Measurements from ENCODE around the gene TINAGL1.

TINAGL1 gene

GRCh38 chr1:31576201-31576669 lies at the start of gene TINAGL1:
TINAGL1 (plus strand) TSS chr1:31576515; CDS start chr1:31577149, 634 bp downstream.
- H3K4me3 ChIP-seq (ENCODE audit: low read depth, low read length): peak within 1 kb of the TSS; percentile 37
- in situ Hi-C loops (cut with HindIII; ENCODE audit: low pct_ligation_motif_present, low sequenced_read_pairs): no loop called here
- no peak within 1 kb of the TSS for H3K27ac ChIP-seq
- no peak for TF ChIP-seq CTCF (IDR thresholded peaks at IDR 0.05; ENCODE audit: low read depth, low read length, missing control alignments)
- DNase-seq: no peak
- no peaks in the 10 kb centered on the region for H3K36me3 ChIP-seq (replicated peaks)
- H3K27me3 ChIP-seq (replicated peaks): no peaks in the 10 kb centered on the region

- no peak overlapping the region for H3K4me3 ChIP-seq (ENCODE audit: low read depth, low read length)
- in situ Hi-C loops (cut with HindIII; ENCODE audit: low pct_ligation_motif_present, low sequenced_read_pairs): no loop called here
- H3K36me3 ChIP-seq (replicated peaks): no peaks in the 10 kb centered on the region
- no peak for TF ChIP-seq CTCF (IDR thresholded peaks at IDR 0.05; ENCODE audit: low read depth, low read length, missing control alignments)
- peaks cover 3% of the 10 kb centered on the region for H3K27me3 ChIP-seq (replicated peaks)
- H3K27ac ChIP-seq: no peak overlapping the region
- DNase-seq: no peak
Measured at GRCh38 chr1:31529999-31530684, 46.2 kb upstream of the TINAGL1 start.

- in situ Hi-C loops (cut with HindIII; ENCODE audit: low pct_ligation_motif_present, low sequenced_read_pairs): no loop called here
- peak; percentile 45 for DNase-seq
- no peaks in the 10 kb centered on the region for H3K36me3 ChIP-seq (replicated peaks)
- no peak overlapping the region for H3K4me3 ChIP-seq (ENCODE audit: low read depth, low read length)
- H3K27me3 ChIP-seq (replicated peaks): peaks cover 6% of the 10 kb centered on the region
- no peak overlapping the region for H3K27ac ChIP-seq
- TF ChIP-seq CTCF (IDR thresholded peaks at IDR 0.05; ENCODE audit: low read depth, low read length, missing control alignments): no peak
Measured at GRCh38 chr1:31531177-31531999, 44.9 kb upstream of the TINAGL1 start.

GRCh38 chr1:31532173-31532572 lies 44.1 kb upstream of the TINAGL1 start:
- no peak for DNase-seq
- Histone ChIP-seq H3K27ac (no peak overlapping the region), H3K36me3 (replicated peaks) (no peaks in the 10 kb centered on the region), H3K27me3 (replicated peaks) (peaks cover 6% of the 10 kb centered on the region), H3K4me3 (ENCODE audit: low read depth, low read length) (no peak overlapping the region)
- in situ Hi-C loops (cut with HindIII; ENCODE audit: low pct_ligation_motif_present, low sequenced_read_pairs): no loop called here
- no peak for TF ChIP-seq CTCF (IDR thresholded peaks at IDR 0.05; ENCODE audit: low read depth, low read length, missing control alignments)

- DNase-seq: no peak
- Histone ChIP-seq H3K27ac (no peak overlapping the region), H3K36me3 (replicated peaks) (no peaks in the 10 kb centered on the region), H3K27me3 (replicated peaks) (peaks cover 6% of the 10 kb centered on the region), H3K4me3 (ENCODE audit: low read depth, low read length) (no peak overlapping the region)
- TF ChIP-seq CTCF (IDR thresholded peaks at IDR 0.05; ENCODE audit: low read depth, low read length, missing control alignments): no peak
- in situ Hi-C loops (cut with HindIII; ENCODE audit: low pct_ligation_motif_present, low sequenced_read_pairs): no loop called here
Measured at GRCh38 chr1:31535561-31535960, 40.8 kb upstream of the TINAGL1 start.

Data from brain microvascular endothelial cell (primary cell).